ENCODE data around the gene ERRFI1.
"Not testable (repeated sequence)": the region's sequence is repeated elsewhere in the genome, so short reads cannot be mapped to it uniquely, and the experiment has no call there.

ERRFI1 gene

GRCh38 chr1:8063298-8064036, 37.4 kb upstream of the ERRFI1 start:
- DNase-seq (ENCODE audit: low read depth), result no peak
- H3K4me3 ChIP-seq (ENCODE audit: control insufficient read depth, low read depth, low read length), result no peak overlapping the region
- TF ChIP-seq CTCF (IDR thresholded peaks at IDR 0.05; ENCODE audit: control insufficient read depth, insufficient read depth, low read depth, low read length, missing control alignments), result no peak

GRCh38 chr1:8062861-8063260, 36.8 kb upstream of the ERRFI1 start:
- no peak for DNase-seq (ENCODE audit: low read depth)
- H3K4me3 ChIP-seq (ENCODE audit: control insufficient read depth, low read depth, low read length), result no peak overlapping the region
- no peak for TF ChIP-seq CTCF (IDR thresholded peaks at IDR 0.05; ENCODE audit: control insufficient read depth, insufficient read depth, low read depth, low read length, missing control alignments)

- H3K4me3 ChIP-seq (ENCODE audit: control insufficient read depth, low read depth, low read length), result no peak overlapping the region
- no peak for DNase-seq (ENCODE audit: low read depth)
- no peak for TF ChIP-seq CTCF (IDR thresholded peaks at IDR 0.05; ENCODE audit: control insufficient read depth, insufficient read depth, low read depth, low read length, missing control alignments)
These were observed 35.7 kb upstream of the ERRFI1 start for GRCh38 chr1:8061673-8062386.

- TF ChIP-seq CTCF (IDR thresholded peaks at IDR 0.05; ENCODE audit: control insufficient read depth, insufficient read depth, low read depth, low read length, missing control alignments), result no peak
- H3K4me3 ChIP-seq (ENCODE audit: control insufficient read depth, low read depth, low read length), result no peak overlapping the region
- DNase-seq (ENCODE audit: low read depth), result peak; percentile 89
These were observed 35.1 kb upstream of the ERRFI1 start for GRCh38 chr1:8061210-8061609.

GRCh38 chr1:8059161-8059622, 33.1 kb upstream of the ERRFI1 start:
- no peak for TF ChIP-seq CTCF (IDR thresholded peaks at IDR 0.05; ENCODE audit: control insufficient read depth, insufficient read depth, low read depth, low read length, missing control alignments)
- DNase-seq (ENCODE audit: low read depth), result no peak
- no peak overlapping the region for H3K4me3 ChIP-seq (ENCODE audit: control insufficient read depth, low read depth, low read length)

- not testable (repeated sequence) for DNase-seq (ENCODE audit: low read depth); H3K4me3 ChIP-seq (ENCODE audit: control insufficient read depth, low read depth, low read length)
These were observed 31.7 kb upstream of the ERRFI1 start for GRCh38 chr1:8057779-8058178.

GRCh38 chr1:8055973-8056372, 29.9 kb upstream of the ERRFI1 start:
- H3K4me3 ChIP-seq (ENCODE audit: control insufficient read depth, low read depth, low read length), result no peak overlapping the region
- DNase-seq (ENCODE audit: low read depth), result peak; percentile 57
- no peak for TF ChIP-seq CTCF (IDR thresholded peaks at IDR 0.05; ENCODE audit: control insufficient read depth, insufficient read depth, low read depth, low read length, missing control alignments)
